HG02973 (cell line): ENCODE measurements around the gene AGTRAP.

Experiments
- ATAC-seq: cut with Tn5 transposase; IDR thresholded peaks from one replicate; pipeline ENCODE4 v1.9.1; 2021; ENCODE audit warnings: moderate library complexity; ENCODE audit not compliant: unreplicated experiment

AGTRAP gene

DNA sequence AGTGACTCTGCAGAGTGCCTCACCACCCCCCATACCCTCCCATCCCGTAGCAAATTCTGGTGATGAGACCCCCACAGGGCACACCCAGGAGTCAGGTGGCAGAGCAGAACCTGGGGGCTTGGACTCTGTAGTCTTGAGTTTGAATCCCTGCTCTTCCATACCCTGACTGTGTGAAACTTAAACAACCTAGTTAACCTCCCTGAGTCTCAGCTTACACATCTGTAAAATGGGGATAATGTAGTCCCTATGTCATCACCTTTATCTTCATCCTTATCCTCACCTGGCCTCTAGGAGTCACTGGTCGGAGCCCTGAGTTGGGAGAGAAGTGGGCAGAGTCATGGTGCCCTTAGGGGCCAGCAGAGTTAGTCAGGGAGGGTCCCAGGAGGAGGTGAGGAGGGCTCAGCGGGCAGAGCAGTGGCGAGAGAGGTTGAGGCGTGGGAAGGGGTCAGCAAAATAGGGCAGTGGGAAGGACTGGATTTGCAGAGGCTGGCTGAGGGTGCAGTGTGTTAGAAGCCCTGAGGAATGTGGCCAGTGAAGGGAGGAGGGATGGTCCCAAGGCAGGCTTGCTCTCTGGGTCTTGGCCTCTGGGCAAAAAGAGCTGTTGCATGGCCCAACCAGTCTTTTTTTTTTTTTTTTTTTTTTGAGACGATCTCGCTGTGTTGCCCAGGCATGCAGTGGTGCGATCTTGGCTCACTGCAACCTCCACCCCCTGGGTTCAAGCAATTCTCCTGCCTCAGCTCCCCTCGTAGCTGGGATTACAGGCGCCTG, 44.6 kb downstream of the AGTRAP start:
- no peak for ATAC-seq

DNA sequence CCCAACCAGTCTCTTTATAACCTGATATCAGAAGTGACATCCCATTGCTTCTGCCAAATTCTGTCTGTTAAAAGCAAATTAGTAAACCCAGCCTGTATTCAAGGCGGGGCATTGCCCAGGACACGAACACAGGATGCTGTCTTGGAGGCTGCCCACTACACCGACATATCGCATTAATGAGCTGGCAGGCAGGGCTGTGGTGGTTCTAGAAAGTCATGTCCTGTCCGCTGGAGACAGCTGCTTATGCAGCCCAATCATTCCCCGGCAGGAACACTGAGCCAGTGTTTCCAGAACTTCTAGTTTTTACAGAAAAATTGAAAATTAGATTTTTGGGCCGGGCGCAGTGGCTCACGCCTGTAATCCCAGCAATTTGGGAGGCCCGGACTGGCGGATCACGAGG, 45.4 kb downstream of the AGTRAP start:
- no peak for ATAC-seq

DNA sequence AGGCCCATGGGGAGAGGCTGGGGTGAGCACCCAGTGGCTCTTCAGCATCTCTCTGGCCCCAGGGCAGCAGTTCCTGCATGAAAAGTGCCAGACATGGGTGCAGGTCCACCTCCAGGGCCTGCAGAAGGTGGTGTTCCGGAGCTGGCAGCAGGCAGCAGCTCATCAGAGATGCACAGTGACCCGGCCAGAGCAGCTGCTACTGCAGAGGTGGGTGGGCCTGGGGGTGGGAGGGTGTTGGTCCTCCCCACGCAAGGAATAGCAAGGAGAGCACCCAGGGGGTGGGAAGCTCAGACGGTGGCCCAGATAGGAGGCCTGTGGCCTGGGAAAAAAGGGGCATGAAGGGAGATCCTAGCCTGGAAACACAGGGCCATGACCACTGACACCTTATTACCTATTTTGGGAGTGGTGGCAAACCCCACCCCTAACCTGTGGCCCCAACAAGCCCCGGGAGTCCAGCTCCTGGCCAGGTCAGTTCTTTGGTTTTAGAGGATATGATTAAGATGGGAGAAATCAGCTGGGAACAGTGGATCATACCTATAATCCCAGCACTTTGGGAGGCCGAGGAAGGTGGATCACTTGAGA, 46.3 kb downstream of the AGTRAP start:
- ATAC-seq = no peak

DNA sequence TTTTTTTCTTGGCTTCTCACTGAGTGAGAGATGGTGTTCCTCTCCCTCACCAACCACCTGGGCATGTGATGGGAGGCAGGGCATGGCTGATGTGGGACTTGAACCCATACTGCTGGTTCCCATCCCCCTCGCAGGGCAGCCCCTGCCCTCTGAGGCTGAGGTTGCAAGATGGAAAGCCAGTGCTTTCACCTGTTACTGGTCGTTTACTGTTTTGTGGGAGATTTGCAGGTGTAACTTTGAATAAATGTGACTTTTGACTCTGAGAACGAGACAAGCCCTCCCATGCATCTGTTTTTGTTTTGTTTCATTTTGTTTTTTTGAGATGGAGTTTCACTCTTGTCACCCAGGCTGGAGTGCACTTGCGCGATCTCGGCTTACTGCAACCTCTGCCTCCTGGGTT, 47.6 kb downstream of the AGTRAP start:
- ATAC-seq = no peak

DNA sequence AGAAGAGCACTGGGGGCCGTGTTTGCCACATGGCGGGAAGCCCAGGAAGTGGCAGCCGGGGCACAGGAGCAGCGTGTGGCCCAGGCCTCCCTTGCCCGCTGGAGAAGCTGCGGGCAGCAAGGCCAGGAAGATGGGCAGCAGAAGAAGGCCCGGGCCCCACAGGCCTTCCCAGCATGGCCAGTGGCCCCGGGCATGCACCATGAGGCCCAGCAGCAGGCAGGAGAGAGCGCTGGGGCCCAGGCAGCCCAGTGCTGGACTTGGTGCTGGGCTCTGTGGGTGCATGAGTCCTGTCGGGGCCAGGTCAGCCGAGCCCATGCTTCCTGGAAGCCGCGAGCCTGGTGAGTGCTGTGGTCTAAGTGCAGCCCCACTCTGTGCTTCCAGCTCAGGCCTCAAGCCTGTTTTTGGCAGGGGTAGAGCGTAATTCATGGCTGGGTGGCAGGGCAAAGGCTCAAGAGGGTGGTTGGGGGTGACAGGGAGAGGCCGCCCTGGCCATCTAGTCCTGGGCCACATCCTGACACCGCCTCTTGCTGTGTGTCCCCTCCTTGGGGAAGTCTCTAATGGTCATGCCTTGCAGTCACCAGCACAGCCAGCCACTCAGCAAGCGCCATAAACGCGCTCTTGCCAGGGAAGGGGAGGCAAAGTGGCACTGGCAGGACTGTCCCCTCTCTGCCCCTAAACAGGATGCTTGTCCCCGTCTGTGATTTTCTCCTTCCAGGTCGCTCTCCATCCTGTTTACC, 48.5 kb downstream of the AGTRAP start:
- no peak for ATAC-seq

DNA sequence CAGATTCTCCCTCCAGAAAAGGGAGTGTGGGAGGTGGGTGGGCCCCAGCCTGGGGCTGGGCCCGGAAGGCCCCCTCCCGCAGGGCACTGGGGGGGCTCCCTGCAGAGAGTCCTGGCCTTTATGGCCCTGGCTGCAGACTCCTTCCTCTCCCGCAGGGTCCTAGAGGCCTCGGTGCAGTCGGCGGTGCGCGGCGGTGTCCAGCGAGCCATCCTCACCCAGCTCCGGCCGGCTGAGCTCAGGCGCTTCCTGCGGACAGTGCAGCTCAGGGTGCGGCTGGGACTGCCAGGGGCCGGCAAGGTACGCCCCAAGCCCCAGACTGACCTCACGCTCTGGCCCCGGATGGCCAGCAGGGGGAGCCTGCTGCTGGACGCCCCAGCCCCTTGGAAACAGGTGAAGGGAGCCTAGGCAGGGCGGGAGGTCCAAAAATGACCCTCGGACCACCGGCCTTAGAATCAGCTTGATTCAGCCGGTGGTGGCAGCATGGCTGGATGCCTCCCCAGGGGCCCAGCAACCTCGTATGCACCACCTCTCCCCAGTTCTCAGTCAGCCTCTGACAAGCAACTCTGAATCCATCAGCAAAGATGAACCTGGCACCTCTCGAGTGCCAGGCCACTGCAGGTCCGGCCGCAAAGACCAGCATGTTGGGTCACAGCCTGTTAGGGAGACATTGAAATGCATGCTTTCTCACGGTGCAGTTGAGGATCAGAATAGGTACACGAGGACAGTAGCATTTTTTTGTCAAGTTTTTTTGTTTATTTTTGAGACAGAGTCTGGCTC, 49.2 kb downstream of the AGTRAP start:
- ATAC-seq = no peak

DNA sequence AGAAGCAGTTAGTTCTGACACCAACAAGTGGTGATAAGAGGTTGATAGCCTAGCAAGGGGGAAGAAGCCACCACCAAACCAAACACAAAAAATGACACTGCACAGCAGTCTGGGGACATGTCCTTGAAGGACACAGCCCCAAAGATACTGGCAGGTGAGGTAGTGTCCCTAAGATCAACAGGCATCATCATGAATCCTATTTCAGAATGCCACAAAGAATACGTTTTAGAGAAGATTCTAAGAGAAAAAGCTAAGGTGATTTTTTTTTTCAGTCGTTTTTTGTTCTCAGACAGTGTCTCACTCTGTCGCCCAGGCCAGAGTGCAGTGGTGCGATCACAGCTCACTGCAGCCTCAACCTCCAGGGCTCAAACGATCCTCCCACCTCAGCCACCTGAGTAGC, 50.2 kb downstream of the AGTRAP start:
- no peak for ATAC-seq

DNA sequence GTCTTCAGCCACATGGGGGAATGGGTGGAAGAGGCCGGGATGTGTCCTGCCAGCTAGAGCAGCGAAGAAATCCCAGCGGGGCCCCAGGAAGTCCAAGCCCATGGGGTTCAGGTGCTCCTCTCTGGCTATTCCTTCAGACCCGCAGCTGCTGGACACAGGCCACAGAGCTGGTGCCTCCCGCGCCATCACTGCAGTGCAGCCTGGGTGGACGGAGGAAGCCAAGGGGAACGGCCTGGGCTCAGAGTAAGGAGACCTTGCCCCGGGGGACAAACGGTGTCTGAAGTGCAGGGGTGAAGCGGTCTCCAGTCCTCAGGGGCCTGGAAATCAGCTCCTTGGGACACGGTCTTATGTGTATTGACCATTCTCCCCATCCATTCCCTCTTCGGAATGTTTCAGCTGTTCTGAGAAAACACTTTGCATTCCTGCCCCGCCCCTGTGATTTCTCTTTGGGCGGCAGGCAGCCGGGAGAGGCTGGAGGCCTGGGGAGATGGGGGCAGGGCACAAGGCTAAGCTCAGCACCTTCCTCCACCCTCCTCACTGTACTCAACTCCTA, 51.4 kb downstream of the AGTRAP start:
- no peak for ATAC-seq

DNA sequence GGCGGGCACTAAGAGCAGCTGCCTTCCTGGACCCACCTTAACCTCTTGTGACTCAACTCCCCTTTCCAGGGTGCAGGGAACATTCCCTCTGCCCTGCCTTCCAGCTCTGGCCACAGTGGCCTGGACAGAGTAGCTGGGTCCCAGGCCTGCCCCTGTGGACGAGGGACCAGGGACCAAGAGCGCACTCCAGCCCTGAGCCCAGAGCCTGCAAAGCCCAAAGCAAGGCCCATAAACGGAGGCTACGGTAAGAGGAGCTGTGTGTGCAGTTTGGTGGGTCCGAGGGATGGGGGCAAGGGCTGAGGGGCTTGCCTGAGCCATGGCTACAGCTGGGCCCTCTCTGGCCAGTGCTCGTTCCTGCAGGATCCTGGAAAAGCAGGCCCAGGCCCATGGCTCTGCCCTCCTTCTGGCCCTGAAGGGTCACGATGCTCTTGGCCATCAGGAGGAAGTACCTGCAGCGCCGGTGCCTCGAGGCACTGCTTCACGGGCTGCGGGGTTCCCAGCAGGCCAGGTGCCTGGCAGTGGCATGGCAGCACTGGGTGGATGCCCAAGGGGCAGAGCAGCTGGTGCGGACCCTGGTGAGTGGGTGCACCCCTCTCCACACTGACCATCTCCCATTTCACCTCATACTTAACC, 52.0 kb downstream of the AGTRAP start:
- no peak for ATAC-seq

DNA sequence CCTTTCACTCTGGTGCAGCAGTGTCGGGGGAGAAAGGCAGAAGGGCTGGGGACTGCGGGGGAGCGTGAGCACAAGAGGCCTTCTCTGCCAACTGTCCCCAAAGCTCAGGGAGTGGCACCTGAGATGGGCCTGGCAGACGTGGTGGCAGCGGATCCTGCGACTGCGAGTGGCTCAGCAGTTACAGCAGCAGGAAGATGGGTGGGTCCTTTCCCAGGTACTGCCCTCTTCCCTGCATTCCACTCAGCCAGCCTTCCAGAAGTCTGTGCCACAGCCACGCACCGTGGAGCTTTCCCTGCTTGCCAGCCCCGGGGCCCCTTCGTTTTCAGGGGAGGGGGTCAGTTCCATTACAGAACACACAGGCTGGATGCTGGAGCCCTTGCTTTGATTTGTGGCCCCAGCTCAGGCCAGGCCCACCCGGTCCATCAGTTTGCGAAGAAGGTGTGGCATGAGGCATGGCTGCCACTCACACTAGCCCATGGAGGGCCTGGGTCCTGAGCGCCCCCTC, 52.7 kb downstream of the AGTRAP start:
- ATAC-seq = no peak

DNA sequence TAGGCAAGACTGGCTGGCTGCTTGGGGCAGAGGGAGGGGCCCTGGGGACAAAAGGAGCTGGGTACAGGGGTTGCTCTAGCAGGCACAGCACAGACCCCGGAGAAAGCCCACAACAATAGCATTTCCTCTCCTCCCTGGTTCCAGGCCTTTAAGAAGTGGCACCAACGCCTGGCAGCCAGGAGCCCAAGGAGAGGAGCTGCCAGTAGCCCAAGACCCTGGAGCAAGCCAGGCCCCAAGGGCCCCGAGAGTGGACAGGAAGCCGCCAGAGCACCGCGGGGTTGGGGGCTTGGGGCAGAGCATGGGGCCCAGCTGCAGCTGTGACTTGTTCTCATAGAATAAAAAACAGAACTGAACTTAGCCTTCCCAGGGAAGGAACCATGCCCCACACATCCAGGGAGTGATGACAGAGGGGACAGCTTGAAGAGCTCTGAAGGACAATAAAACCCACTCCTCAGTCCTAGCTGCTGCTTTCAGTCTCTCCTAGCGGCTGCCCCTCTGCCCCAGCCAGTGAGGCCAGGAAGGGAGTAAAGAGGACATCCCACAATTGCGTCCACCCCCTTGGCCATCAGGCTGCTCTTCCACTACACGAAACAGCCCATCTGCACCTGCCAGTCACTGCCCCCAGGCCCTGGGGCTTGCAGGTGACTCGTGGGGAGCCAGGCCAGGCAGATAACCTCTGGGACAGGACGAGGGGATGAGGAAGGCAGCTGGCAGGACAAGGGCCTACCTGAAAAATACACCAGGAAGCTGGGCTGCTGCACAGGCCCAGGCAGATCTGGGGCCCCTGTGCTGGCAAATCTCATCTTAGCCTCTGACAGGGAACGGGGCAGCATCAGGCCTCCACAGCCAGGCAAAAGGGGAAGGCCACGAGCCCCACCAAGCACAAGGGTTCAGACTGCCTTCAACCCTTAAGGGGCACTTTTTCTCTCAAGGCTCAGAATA, 53.5 kb downstream of the AGTRAP start:
- ATAC-seq = no peak

DNA sequence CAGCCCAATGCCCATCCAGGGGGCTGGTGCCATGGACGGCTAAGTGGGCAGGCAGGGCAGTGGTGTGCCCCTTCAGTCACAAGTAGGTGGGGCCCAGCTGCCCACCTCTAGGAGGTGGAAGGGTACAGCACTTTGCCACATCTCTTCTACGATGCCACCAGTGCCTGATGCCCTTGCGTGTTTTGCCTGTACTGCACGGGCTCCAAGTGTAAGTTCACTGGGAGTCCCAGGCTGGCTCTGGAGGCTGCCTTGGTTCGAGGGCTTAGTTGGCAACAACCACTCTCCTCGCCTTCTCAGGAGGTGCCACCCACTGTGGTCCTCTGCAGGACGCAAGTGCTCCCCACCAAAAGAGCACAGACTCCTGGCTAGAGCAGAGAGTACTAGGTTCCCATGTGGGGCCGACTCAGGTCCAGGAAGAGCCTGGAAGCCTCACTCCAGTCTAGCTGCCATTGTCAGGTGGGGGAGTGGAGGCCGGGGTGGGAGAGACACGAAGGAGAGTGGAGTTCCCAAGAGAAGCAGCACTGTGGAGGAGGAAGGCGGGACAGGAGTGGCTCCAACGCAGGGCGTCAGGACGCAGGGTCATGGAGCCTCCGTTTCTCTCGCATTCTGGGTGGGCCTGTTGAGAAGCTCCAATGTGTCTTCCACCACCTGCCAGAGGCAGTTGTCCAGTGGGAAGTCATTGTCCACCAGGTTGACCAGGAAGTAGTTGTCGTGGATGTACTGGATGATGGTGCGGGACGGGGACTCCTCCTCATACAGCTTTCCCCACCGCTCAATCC, 54.4 kb downstream of the AGTRAP start:
- no peak for ATAC-seq

DNA sequence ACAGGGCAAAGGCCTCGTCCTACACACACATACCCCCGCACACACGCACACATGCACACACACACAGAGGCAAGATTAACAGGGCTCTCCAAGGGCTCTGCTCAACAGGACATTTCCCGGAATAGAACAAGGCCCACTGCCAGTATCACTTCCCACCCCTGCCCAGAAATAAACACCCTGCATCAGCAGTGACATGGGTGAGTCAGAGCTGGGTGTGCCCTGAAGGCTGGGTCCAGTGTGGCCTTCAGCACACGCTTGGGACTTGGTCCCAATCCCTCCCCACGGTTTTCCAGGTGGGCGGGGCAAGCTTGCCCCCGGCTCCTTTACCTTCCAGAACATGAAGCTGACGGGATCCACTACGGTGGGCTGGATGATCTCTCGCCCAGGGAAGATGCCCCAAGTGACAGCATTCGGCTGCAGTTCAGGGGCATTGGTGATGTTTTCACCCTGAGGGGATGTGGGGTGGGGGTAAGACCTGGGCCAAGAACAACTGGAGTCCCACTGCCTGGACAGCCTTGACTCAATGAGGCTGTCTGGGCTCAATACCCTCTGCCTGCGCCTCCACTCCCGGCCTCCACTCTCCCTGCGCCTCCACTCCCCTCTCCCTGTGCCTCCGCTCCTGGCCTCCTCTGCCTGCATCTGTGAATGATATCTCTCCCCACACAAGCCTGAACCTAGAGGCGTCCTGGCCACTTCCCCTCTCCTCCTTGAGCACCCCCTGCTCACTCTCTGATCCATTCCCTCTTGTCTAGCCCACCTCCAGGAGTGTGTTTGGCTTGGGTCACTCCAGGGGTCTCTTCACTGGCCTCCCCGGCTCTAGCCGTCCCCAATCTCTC, 55.2 kb downstream of the AGTRAP start:
- no peak for ATAC-seq

DNA sequence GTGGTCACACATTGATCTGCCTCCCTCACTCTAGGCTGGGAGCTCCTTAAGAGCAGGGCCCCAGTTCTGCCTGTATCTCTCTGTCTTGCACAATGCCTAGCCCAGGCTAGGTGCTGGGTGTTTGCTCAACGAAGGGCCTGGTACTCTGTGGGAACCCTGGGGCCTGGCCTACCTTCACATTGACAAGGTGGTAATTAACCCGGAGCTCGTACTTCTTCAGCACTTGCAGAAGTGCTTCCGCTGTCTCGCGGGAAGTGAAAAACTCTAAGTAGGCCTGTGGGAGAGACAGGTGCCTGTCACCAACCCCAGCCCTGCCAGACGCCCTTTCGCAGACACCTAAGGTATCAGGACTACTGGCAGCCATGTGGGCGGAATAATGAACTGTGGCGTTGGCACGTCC, 56.2 kb downstream of the AGTRAP start:
- no peak for ATAC-seq

DNA sequence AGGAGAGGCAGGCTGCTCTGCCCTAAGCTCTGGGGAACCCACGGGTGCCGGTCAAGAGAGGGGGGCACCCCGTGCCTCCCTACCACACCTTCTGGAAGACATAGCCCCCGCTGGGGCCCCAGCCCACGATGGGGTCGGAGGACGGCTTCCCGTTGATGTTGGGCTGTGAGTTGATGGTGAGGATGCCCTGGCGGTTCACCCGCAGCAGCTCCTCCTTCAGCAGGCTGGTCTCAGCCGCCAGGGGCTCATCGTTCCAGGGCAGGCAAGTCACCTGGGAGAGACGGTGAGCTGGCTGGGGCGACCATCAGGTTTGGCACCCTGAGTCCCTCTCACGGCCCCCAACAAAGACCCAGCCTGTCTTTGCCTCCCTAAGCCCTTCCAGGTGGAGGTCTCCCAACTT, 57.9 kb downstream of the AGTRAP start:
- no peak for ATAC-seq

DNA sequence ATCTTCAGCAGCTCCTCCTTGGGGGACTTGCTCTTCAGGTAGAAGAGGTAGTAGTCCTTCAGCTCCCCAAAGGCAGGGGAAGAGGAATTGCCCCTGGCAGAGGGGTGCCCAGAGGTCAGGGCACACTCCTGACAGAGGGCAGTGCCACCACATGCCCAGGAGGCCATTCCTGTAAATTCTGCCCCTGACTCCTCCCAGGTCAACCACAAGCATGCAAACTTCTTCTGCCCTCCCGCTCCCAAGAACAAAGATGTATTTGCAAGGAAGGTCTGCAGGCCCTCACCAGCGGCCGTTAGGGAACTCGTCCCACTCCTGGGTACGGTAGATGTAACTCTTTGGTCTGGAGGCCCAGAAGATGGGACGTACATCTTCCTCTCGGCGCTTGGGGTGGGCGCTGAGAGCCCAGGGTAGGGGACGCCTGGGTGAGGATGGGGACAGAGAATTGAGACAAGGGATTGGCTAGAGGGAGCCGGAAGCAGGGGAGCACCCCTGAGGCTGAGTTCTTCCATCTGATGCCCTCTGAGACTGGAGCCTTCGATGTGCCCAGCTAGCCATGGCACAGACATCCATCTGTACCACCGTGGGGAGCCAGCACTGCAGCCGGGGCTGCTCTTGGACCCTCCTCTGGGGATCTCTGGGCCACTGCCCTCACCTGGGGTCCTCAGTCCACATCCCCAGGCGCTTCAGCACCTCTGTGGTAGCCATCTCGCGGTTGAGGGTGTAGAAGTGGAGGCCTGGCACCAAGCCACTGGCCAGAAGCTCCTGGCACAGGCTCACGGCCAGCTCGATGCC, 58.7 kb downstream of the AGTRAP start:
- ATAC-seq = no peak
